Dermis microvascular lymphatic vessel endothelial cell (primary cell): ENCODE measurements around the gene TIAM1. TPM values are rescaled to one million over a fixed set of nuclear protein-coding genes. Genes with fewer than 3 reads are reported as not detected.

Experiments
- DNase-seq, 2 donors: peaks; one replicate each; pipeline versions ENCODE4 v3.0.0 to v3.0.0-alpha.2; 2010; ENCODE audit warnings: low read depth in 2 of 2
- total RNA-seq: library from RNA; depleted of rRNA; stranded (reverse); fragments of >200 nt; gene quantifications from 2 replicates; pipeline ENCODE4 v1.2.1, GENCODE V29; 2014

Gene TIAM1
- total RNA-seq, 1 donor from 2014 or later, result 0.64 TPM

DNA sequence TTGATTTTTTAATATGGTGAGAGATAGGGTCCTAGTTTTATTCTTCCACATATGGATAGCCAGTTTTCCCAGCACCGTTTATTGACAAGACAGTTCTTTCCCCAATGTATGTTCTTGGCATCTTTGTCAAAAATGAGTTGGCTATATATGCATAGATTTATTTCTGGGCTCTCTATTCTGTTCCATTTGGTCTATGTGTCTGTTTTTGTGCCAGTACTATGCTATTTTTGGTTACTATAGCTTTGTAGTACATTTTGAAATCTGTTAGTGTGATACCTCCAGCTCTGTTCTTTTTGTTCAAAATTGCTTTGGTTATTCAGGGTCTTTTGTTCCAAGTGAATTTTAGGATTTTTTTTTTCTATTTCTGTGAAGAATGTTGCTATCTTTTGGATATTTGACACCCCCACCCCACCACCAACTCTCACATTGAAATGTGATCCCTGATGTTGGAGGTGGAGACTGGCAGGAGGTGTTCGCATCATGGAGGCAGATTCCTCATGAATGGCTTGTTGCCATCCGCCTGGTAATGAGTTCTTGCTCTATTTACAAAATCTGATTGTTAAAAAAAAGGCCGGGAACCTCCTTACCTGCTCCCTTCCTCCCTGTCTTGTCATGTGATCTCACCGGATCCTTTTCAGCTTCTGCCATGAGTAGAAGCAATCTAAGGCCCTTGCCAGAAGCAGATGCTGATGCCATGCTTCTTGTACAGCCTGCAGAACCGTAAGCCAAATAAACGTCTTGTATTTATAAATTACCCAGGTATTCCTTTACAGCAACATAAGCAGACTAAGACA, 251.0 kb downstream of the TIAM1 start:
- DNase-seq, result no peak

GRCh38 chr21:31090376-31090775, 253.7 kb downstream of the TIAM1 start:
- DNase-seq, result no peak

DNA sequence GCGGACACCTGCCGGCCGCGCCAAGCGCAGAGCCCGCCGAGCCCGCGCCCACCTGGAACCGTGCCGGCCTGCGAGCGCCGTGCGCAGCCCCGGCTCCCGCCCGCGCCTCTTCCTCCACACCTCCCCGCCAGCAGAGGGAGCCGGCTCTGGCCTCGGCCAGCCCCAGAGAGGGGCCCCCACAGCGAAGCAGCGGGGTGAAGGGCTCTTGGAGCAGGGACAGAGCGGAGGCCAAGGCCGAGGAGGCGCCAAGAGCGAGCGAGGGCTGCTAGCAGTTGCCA, 255.6 kb downstream of the TIAM1 start:
- no peak for DNase-seq

- DNase-seq, result no peak
Observed at GRCh38 chr21:31087639-31088473, 256.2 kb downstream of the TIAM1 start.

GRCh38 chr21:31084689-31085088, 259.4 kb downstream of the TIAM1 start:
- DNase-seq, result no peak

- no peak for DNase-seq
Observed at GRCh38 chr21:31078796-31079195, 265.3 kb downstream of the TIAM1 start.

DNA sequence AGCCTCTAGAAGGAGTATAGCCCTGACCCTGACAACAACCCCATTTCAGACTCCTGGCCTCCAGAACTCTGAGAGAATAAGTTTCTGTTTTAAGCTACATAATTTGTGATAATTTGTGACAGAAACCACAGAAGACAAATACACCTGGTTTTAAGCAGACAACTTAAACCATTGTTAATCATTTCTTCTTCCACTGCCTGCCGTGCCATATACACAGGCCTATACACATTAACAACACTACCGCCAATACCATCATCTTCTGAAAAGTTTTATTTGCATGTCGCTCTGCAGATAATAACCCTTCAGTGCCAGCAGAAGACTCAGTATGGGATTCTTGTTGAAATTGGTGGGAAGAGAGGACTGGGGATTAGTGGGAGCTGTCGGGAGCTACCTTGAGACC, 265.8 kb downstream of the TIAM1 start:
- no peak for DNase-seq

- no peak for DNase-seq
Observed at GRCh38 chr21:31075848-31076247, 268.2 kb downstream of the TIAM1 start.

DNA sequence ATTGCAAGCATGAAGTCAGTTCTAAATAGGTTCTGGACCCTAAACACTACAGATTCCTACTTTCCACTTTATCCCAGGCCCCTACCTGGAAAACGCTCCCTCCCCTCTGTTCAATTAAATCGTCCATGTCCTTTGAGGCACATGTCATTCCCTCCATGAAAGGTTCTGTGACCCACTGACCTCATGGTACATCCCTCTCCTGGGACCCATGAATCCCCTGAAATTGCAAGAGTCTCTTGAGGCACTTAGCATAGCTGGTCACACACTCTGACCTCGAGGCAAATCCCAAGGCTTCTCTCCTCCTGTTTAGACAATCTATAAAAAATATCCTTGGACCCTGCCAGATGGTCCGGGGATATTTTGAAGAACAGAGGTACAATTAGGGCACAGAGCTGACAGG, 271.5 kb downstream of the TIAM1 start:
- no peak for DNase-seq
